Esophagus mucosa (tissue), 1 donor: Measurements from ENCODE around the gene IL23R. TPM values are rescaled to one million over a fixed set of nuclear protein-coding genes. Genes with fewer than 3 reads are reported as not detected.

Experiments
- ATAC-seq: fragments of 200-7000 bp; cut with Tn5 transposase; one replicate; pipeline ENCODE4 v1.9.1; 2020
- total RNA-seq: library from RNA; stranded (reverse); gene quantifications from one replicate; pipeline ENCODE4 v1.2.4, GENCODE V29; 2023
- donor health status: DM: yes; HTN: yes; CAD: no.

IL23R gene
- total RNA-seq, 1 donor from 2014 or later, result 0.12 TPM

- peak; percentile 90 for ATAC-seq
These were observed 17.0 kb upstream of the IL23R start for GRCh38 chr1:67149179-67149770.

DNA sequence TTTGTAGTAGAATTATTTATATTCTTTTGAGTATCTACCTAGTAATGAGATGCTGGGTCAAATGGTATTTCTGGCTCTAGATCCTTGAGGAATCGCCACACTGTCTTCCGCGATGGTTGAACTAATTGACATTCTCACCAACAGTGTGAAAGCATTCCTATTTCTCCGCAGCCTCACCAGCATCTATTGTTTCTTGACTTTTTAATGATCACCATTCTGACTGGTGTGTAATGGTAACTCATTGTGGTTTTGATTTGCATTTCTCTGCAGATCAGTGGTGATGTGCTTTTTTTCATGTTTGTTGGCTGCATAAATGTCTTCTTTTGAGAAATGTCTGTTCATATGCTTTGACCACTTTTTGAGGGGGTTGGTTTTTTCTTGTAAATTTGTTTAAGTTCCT is 15.3 kb upstream of the IL23R start:
- ATAC-seq, result no peak

- ATAC-seq, result no peak
These were observed 7.9 kb upstream of the IL23R start for GRCh38 chr1:67158401-67158800.

DNA sequence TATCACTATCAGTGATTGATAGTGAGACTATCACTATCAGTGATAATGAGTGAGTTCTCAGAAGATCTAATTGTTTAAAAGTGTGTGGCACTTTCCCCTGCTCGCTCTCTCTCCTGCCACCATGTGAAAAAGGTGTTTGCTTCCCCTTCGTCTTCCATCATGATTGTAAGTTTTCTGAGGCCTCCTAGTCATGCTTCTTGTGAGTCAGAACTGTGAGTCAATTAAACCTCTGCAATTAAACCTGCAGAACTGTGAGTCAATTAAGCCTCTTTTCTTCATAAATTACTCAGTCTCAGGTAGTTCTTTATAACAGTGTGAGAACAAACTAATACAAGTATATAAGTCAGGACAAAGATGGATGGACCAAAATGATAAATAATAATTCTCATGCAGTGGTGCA is 7.0 kb upstream of the IL23R start:
- ATAC-seq, result peak; percentile 68

- ATAC-seq, result peak; percentile 96
These were observed 3.3 kb upstream of the IL23R start for GRCh38 chr1:67162954-67163353.

GRCh38 chr1:67165468-67166041 is 699 bp upstream of the IL23R start:
- ATAC-seq, result no peak

DNA sequence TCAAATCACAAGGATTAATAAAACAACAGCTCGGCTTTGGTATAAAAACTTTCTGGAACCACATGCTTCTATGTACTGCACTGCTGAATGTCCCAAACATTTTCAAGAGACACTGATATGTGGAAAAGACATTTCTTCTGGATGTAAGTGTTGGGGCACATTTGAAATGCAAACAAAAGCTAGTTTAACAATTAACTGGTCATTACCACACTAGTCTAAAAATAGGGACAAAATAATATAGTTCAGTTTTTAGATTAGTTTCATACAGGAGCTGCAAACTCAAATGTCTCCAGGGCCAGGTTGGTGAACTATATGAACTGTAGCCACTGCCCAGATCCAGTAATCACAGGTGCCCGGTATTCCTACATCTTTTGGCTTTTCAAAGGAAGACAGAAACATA is 3.2 kb downstream of the IL23R start:
- ATAC-seq, result no peak

DNA sequence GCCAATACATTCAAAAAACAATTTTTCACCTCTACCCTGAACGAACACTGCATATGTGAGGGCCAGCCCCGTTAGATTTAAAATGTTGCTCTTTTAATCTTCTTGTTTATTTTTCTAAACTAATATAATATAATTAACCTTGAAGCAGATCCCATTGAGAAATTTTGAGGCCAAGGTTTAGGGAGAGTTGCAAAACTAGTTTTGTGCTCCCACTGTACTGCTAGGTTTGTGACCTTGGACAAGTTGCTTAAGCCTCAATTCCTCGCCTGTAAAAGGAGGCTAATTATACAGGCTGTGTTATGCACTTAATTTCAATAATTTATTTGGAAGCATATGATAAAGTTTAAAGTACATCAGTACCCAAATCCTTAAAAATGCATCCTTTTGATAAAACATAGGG is 3.7 kb downstream of the IL23R start:
- no peak for ATAC-seq

DNA sequence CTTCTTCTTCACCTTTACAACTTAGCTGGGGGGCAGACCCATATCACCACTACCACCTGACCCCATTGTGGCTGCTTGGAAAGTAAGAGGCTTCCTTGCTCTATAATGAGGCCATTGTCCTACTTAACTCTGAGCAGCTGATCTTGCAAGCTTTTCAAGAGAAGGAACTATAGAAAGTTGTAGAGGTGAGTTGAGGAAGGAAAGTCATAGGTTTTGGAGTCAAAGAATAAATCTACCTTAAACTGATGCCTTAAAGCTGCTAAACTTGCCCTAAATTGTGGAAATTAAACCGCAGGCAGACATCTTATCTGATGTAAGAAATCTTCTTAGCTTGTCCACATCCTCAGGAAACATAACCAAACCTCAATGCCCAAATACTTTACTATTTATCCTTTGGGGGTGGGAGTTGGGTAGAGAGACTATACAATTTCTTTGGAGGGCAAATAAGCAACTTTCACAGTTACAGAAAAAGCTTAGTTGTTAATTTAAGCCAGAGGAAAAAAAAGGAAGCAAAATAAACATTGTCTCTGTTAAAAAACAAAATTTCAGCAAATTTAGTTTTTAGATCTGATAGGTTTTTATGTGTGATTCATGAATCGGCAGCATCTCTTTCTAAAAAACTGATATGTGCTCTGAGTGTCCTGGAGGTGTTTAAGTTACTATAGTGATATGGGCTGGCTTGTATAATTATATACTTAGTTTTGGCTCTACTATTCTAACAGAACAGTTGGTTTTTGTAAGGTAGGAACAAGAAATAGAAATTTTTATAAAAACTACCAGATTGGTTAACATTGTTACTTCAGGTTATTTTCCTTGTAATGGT is 4.7 kb downstream of the IL23R start:
- ATAC-seq, result no peak

GRCh38 chr1:67171574-67171955 is 5.3 kb downstream of the IL23R start:
- no peak for ATAC-seq

DNA sequence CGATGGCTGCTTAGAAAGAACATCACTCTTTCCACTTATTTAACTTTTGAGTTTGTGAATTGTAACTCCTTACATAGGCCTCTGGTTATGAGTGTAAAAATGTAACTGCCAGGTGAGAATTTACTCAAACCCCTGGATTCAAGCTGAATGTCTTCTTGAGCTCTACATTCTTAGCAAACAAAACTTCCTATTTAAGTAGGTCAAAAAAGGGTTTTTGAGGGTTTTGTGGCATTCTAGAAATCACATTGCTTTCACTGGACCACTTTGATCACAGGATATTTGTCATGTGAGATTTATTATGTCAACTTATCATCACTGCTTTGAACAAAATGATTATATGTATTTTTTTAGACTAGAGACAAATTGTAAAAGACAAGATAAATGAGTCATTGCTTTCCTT is 5.7 kb downstream of the IL23R start:
- ATAC-seq, result no peak

DNA sequence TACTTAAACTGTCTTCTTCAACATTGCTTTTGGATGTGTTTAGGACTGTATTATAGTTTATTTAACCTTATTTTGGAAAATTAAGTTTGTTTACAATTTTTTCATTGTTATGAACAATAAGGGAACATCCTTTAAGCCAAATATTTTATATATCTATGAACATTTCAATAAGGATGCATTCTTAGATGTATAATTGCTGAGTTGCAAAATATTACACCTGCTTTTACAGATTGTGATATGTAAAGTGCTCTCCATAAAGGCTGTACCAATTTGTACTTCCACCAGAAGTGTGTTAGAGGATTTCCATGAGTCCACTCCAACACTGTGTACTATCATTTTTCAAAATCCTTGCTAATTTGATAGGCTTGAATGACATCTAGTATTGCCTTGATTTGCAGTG is 7.7 kb downstream of the IL23R start:
- no peak for ATAC-seq

- ATAC-seq, result no peak
These were observed 8.5 kb downstream of the IL23R start for GRCh38 chr1:67174716-67175284.

DNA sequence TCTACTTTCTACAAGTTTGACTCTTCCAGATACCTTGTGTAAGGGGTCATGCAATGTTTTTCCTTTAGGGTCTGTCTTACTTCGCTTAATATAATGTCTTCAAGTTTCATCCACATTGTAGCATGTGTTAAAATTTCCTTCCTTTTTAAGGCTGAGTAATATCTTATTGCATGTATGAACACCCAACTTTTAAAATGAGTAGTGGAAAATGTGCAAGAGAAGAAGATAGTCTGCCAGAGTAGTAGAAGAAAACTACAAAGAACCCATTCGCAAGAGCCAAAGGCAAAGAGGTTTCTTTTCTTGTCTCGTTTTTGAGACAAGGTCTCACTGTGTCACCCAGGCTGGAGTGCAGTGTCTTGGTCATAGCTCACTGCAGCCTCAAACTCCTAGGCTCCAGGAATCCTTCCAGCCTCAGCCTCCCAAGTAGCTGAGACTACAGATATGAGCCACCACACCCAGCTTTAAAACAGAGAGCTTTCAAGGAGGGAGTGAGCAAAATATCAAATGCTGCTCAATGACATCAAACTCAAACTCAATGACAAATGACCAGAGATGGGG is 9.4 kb downstream of the IL23R start:
- no peak for ATAC-seq

DNA sequence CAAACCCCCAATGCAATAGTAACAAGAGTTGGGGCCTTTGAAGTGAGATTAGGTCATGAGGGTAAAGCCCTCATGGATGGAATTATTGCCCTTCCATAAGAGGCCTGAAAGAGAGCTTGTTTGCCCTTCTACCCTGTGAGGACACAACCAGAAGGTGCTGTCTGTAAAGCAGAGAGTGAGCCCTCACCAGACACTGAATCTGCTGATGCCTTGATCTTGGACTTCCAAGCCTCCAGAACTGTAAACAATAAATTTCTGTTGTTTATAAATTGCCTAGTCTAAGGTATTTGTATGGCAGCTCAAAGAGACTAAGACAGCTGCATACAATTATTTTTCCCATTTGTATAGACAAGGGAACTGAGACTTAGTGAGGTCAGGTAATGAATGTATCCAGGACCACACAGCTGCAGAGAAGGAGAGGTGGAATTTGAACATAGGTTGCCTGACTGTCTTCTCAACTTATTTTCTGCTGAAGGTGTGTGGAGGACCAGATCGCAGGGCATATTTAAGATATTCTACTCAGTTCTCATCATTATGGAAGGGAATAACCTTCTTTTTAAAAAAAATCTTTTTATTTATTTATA is 18.7 kb downstream of the IL23R start:
- ATAC-seq, result no peak

DNA sequence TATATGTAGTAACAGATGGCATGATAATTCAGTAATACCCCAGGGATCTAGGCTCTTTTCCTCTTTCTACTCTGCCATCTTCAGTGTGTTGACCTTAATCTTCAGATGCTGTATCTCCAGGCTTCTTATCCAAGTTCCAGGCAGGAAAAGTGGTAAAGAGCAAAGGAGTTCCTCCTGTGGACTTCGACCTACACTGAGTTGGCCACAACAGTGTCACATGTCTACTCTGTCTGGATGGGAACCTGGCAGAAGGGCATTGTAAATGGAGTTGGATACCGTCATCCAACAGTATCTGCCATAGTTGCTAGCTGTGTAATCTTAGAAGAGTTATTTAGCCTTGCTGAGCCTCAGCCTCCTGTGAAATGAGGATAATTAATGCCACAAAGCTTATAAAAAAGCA is 21.9 kb downstream of the IL23R start:
- no peak for ATAC-seq

GRCh38 chr1:67189953-67190352 is 23.7 kb downstream of the IL23R start:
- ATAC-seq, result no peak

DNA sequence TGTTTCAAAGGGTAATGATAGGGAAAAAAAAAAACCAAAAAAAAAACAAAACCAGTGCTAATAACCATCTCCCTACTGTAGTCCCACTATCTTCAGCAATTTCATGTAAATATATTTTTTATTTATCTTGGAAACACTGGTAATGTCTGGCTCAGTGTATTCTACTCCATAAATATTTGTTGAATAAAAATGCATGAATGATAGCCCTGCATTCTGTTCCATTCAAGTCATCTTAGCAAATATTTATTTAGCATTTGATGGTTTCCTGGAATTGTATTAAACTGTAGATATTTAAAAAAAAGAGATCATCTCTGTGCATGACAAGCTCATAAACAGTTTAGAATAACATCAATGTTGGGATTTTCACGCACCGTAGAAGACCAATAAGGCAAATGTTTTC is 24.2 kb downstream of the IL23R start:
- ATAC-seq, result no peak

DNA sequence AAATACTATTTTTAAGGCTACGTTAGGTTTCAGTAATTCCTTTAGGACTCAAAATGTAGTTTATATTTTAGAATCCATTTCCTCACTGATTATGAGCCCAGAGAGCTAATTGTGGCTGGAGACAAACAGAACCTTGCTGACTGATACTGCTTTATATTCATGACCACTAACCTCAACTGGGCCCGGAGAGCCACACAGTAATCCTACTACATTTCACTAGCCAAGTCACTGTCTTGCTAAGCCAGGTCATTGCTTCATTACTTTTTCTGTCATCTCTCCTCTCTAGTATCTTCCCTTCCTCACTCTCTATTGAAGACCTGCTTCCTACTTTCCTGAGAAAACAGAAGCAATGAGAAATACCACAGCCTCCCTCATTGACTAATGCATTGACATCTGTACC is 24.7 kb downstream of the IL23R start:
- no peak for ATAC-seq

- ATAC-seq, result no peak
These were observed 25.6 kb downstream of the IL23R start for GRCh38 chr1:67191668-67192520.

- no peak for ATAC-seq
These were observed 26.6 kb downstream of the IL23R start for GRCh38 chr1:67192902-67193301.

GRCh38 chr1:67193704-67194103 is 27.4 kb downstream of the IL23R start:
- ATAC-seq, result no peak
